CD4-positive, alpha-beta T cell treated with Interleukin-12 subunit alpha and Interleukin-12 subunit beta, for 1 hour (primary cell): ENCODE measurements around the gene LZTFL1.

ENCODE experiments used
- DNase-seq: peaks from one replicate; pipeline ENCODE4 v3.0.0-alpha.2; 2020

The LZTFL1 gene

GRCh38 chr3:45807681-45808540, 34.0 kb downstream of the LZTFL1 start:
- no peak for DNase-seq

DNA sequence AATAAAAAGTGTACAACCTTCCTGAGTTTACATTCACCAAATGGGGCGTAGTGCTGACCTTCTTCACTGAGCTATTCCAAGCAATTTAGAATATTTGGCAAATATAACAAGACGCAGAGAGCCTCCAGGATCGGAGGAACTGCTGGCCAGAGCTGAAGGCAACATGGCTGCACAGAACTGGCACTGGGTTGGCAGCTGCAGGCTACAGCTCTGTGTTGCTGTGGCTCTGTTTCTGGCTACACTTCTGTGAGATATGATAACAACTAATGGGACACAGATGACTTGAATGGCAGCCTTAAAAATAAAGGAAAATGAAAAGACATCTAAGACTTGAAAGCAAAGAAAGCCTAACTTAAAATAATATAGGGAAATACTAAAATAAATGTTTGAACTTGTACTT, 34.8 kb downstream of the LZTFL1 start:
- no peak for DNase-seq

DNA sequence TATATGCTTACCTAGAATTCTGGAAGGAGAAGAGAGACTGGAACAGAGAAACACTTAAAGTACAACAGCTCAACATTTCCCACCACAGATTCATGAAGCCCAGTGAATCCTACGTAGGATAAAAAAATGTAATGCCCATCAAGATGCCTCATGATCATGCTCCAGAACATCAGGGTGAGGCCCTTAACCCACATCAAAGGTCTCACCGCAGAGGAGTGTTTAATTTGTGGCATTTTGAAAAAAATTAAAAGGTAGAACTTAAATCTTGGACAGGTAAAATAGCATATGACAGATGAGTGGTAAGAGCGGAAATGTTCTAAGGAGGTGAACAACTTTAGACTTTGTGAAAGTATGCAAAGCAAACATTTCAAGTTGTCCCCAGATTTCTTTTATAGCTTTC, 35.8 kb downstream of the LZTFL1 start:
- DNase-seq = no peak

DNA sequence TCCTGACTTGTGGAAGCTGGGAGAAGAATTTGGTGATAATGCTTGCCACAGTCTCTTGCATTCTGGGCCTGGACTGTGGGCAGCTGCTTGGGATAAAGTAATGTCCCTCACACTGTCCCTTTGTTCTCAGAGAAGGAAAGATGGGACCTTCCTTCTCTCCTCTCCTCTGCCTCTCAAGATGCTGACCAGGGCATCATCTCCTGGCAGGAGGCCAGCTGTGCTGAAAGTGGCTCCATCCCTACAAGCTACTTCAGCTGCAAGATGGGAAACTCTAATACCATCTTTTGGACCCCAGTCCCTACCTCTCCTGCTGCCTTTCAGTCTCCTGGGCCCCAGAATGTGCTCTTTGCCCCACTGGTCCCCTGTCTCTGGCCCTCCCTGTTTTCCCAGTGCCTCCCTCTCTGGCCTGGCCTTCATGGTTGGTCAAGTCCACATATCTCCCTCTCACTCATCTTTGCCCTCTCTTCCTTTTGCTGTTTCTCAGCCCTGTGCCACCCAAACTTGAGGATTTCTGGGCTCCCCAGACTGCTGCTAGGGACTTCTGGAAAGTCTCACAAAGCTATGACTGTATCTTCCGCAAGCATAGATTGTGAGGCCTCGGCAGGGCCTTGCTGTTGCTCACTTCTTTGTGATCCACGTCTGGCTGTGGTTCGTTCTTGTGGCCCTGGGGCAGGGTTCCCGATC, 38.5 kb downstream of the LZTFL1 start:
- DNase-seq = no peak

DNA sequence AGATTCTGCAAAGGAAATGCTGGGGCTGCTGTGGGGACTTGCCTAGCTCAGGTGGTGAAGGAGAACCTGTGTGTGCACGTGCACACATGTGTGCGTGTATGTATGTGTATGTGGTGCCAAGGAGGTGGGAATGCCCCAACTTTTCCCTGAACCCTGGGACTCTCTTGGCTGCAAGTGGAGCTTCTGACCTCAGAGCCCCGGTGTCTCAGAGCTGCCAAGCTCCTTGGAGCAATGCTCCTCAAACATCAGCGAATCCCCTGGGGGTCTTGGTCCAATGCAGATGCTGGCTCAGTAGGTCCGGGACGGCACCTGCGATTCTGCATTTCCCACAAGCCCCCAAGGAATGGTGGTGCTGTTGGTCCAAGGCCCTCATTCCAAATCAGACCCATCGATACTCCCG, 39.8 kb downstream of the LZTFL1 start:
- no peak for DNase-seq

DNA sequence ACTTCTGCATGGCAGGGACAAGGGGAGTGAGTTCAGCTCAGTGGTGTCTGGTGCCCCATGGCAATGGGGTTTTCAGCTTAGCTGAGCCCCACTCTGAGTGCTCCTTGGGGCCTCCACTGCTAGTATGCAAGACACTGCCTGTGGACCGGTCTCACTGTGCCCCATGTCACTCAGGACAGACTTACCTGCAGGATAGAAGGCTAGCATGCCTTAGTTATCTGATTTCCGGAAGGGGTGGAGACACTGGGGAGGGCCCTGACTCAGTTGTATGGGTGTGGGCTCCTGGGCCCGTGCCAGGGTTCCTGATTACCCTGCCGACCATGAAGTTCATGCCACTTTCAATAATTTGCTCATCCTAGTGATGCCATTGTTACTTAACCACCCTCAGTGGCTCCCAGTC, 41.3 kb downstream of the LZTFL1 start:
- DNase-seq = no peak

DNA sequence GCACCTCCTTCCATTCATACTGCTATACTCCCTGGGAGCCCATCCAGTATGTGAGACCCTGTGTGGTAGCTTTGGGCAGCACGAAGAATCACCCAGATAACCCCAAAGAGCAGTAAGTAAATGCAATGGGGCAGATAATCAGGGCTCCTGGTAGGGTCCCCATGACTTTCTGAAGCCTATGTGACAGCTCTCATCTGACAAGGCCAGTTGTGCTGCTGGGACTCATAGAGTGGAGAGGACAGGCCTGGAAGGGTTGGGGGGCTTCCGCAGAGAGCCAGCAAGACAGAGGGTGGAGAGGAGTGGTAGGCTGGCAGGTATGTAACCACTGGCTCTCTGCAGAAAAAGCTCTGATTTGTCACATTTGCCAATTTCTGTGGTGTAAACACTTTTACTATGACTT, 42.3 kb downstream of the LZTFL1 start:
- no peak for DNase-seq

DNA sequence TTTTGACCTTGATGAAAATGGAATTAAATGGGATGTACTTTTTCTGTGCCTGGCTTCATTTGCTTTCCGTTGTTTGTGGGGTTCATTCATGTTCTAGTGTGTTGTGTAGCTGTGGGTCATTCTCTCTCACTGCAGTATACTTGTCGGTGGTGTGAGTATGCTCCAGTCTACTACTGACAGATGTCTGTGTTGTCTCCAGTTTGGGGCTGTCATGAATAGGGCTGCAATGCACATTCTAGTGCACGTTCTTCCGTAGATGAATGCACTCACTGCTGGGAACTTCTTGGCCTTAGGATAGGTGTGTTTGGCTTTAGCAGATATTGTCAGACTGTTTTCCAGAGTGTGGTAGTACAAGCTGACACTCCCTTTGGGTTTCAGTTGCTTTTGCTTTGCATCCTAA, 43.9 kb downstream of the LZTFL1 start:
- DNase-seq = no peak

DNA sequence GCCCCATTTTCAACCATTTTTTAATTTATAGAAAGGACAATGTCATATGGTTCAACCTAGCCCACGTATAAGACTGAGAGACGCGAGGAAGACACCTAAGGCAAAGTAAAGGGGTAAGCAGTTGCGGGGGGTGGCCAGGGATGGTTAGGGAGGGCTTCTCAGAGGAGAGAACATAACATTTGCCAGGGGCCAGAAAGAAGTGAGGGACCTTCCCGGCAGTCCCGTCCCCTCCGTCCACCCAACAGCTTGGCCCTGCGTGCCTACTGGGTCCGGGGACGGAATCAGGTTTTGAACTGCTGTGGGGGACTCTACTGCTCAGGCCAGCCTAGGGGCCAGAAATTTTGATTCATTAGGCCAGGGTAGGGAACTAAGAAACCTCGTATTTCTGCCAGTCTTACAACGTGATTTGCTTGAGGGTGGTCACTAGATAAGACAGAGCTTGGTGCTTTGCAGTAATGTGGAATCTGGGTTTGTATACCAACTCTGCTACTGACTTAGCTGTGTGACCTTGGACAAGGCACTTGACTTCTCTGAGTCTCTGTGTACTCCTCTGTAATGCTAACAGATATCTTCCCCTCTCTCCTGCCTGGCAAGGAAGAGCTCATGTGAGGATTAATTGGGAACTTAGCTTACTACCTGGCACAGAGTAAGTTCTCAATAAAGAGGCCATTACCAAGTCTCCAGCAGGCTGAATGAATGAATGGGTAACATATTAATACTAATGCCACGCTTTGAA, 44.8 kb downstream of the LZTFL1 start:
- no peak for DNase-seq

DNA sequence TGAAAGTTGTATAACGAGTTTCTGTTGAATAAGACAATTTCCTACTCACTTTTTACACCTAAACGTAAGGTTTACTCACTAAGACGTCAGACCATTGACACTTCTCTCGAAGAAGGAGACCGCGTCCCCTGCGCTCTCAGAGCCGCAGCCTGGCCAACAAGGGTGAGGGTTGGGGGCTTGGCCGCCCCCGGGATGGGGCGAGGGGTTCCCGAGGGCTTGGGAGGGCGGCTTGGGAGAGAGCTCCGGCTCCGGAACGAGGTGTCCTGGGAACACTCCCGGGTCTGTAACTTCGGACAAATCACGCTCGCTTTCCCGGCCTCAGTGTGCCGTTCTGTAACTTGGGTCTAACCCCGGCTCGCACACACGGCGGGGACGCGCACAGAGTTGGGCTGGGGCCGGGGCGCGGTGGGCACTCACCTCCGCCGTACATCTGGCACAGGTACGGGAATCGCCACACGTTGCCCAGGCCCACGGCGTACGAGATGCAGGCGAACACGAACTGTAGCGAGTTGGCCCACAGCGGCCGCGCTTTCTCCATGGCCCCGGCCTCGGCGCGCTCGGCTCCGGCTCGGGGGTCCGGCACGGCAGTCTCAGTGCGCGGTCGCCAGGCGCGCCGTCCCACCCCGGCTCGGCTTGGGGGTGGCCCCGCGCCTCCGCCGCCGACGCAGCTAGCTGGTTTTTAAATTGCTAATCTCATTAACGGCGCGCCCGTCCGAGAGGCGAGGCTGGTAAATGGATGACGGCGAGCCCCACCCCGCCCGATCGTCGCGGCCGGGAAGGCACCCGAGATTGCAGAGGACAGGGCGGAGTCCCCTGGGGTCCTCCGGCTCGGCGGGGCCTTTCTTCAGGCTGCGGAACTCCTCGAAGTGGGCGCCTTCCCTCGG, 45.8 kb downstream of the LZTFL1 start, which contains the start of gene SLC6A20:
Gene SLC6A20, minus strand, starts transcription at position 655 of the 884 bp plus-strand sequence. Its CDS starts 117 bp downstream, at position 538.
- DNase-seq = no peak

GRCh38 chr3:45795509-45795881, 46.4 kb downstream of the LZTFL1 start:
- no peak for DNase-seq

- no peak for DNase-seq
Observed at GRCh38 chr3:45794660-45795059, 47.3 kb downstream of the LZTFL1 start.

- DNase-seq = no peak
Observed at GRCh38 chr3:45794177-45794560, 47.8 kb downstream of the LZTFL1 start.

GRCh38 chr3:45793482-45794176, 48.3 kb downstream of the LZTFL1 start:
- DNase-seq = no peak

DNA sequence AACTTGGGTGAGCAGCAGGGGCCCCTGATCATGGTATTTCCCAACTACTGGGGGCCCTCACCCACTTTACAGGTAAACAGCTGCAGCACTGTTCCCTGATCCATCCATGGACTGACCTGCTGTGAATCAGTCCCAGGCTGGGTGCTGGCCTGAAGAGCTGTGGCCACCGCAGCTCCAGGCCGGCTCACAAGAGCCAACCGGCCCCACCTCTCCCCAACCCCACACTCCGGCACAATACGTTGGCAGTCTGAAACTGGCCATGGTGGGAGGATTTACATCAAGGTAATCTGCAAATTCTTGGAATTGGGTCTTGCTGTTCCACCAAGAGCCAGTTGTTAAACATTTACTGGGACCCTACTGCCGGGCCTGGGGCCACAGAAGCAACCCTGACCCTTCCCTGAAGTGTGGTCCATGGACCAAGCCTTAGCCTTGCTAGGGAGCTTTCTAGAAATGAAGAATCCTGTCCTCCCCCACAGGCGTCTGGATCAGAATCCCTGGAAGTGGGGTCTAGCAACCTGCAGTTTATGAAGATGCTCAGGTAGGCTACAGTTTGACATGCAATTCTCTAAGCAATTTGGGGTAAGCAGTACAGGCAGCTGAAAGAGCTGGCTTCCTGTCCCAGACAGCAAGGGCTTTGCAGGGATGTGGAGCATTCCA, 49.3 kb downstream of the LZTFL1 start:
- DNase-seq = no peak

DNA sequence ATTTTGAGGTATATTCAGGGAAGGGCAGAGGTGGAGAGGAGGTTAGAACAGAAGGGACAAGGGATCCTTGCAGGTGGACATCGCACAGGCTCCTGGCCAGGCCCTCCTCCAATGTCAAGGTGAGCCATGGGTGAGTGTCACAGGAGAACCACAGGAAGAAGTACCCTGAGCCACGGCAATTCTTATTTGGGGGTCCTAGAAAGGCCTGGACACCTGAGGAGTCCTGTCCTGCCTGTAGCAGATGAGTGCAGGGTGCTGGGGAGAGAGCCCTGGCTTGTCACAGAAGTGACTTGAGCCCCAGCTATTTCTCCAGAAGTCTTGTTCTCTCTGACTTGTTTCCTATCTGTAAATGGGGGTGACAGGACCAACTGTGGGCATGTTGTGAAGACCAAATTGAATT, 49.9 kb downstream of the LZTFL1 start:
- no peak for DNase-seq

- no peak for DNase-seq
Observed at GRCh38 chr3:45790596-45790995, 51.3 kb downstream of the LZTFL1 start.

DNA sequence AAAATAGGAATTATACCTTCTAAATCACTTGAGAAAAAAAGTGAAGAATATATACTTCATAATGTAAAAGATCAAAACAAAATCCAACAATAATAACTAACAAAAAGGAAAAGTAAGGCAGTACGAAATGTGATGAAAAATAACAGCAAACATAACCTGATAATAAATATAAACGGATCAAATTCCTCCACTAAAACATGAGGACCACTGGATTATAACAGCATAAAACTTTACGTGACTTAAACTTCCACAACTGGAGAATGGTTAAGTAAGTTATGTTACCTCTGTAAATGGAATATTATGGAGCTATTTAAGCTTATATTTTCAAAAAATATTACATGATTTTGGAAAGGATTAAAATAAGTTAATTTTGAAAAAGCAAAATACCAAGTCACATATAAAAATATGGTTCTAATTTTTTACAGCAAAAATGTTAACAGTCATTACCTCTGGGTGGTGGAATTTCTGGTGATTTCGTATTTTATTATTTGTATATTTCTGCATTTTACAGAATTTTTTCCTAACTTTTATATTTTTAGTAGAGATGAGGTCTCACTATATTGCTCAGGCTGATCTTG, 52.6 kb downstream of the LZTFL1 start:
- DNase-seq = no peak

DNA sequence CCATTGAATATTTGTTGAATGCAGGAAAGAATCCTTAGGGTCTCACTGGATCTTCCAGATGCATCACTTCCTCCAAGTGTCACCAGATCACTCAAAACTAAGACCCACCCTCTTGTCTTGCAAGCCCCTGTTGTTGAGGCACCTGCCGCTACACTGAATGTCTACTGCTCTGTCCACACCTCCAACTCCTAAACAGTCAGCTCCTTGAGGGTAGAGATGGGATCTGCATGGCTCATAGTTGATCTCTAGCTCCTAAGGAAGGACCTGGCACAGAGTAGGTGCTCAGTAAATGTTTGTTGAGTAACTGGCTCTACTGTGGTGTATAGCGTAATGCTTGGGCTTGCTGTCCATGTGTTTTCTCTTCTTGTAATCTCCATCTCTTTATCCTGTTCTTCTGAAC, 54.4 kb downstream of the LZTFL1 start:
- DNase-seq = no peak

DNA sequence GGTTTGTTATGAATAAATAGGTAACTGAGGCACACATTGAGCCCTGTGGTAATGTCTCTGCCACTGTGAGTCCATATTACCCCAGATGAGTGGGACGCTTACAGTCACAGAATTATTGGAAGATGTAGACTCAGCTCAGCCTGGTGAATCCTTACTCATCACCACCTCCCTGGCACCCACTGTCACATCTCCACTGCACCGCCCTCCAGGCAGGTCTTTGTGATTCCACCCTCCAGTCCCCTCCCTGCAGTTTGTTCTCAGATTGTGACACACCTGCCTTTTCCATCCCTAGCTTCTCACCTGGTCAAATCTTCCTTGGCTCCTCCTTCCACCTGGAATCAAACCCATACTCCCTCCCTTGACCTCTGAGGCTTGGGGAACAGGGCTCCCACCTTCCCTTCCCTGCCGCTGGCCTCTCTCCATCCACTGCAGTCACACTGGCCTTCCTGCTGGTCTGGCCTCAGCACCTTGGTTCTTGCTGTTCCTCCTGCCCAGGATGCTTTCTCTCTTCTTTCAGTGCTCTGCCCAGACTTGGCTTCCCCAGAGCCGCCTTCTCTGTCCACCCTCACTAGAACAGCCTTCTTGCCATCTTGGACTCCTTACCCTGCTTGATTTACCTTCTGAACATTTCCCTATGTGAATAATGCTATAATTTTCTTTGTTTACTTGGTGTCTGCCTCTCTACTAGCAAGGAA, 55.0 kb downstream of the LZTFL1 start:
- DNase-seq = no peak
